ENCODE measurements around the gene FOSL1.

DNA sequence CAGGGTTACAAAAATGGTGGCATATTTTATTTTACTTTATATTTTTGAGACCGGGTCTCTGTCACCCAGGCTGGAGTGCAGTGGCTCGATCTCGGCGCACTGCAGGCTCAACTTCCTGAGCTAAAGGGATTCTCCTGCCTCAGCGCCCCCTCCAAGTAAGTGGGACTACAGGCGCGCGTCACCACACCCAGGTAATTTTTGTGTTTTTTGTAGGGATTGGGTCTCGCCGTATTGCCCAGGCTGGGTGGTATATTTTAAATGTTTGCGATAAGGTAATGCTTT, 652 bp upstream of the FOSL1 start:
- TF ChIP-seq, protein P1, sequence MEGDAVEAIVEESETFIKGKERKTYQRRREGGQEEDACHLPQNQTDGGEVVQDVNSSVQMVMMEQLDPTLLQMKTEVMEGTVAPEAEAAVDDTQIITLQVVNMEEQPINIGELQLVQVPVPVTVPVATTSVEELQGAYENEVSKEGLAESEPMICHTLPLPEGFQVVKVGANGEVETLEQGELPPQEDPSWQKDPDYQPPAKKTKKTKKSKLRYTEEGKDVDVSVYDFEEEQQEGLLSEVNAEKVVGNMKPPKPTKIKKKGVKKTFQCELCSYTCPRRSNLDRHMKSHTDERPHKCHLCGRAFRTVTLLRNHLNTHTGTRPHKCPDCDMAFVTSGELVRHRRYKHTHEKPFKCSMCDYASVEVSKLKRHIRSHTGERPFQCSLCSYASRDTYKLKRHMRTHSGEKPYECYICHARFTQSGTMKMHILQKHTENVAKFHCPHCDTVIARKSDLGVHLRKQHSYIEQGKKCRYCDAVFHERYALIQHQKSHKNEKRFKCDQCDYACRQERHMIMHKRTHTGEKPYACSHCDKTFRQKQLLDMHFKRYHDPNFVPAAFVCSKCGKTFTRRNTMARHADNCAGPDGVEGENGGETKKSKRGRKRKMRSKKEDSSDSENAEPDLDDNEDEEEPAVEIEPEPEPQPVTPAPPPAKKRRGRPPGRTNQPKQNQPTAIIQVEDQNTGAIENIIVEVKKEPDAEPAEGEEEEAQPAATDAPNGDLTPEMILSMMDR (conservative IDR thresholded peaks at IDR 0.05; ENCODE audit: low read depth in 2 of 2) = no peak
- TF ChIP-seq POLR2AphosphoS5 (IDR thresholded peaks at IDR 0.05; ENCODE audit: low read depth) (no peak), STAT1 (IDR thresholded peaks at IDR 0.05; ENCODE audit: unreplicated experiment) (no peak), EZH2phosphoT487 (IDR thresholded peaks at IDR 0.05; ENCODE audit: unreplicated experiment) (no peak), EZH2 (IDR thresholded peaks at IDR 0.05; ENCODE audit: low read depth, unreplicated experiment) (no peak)
- TF ChIP-seq, protein P2, sequence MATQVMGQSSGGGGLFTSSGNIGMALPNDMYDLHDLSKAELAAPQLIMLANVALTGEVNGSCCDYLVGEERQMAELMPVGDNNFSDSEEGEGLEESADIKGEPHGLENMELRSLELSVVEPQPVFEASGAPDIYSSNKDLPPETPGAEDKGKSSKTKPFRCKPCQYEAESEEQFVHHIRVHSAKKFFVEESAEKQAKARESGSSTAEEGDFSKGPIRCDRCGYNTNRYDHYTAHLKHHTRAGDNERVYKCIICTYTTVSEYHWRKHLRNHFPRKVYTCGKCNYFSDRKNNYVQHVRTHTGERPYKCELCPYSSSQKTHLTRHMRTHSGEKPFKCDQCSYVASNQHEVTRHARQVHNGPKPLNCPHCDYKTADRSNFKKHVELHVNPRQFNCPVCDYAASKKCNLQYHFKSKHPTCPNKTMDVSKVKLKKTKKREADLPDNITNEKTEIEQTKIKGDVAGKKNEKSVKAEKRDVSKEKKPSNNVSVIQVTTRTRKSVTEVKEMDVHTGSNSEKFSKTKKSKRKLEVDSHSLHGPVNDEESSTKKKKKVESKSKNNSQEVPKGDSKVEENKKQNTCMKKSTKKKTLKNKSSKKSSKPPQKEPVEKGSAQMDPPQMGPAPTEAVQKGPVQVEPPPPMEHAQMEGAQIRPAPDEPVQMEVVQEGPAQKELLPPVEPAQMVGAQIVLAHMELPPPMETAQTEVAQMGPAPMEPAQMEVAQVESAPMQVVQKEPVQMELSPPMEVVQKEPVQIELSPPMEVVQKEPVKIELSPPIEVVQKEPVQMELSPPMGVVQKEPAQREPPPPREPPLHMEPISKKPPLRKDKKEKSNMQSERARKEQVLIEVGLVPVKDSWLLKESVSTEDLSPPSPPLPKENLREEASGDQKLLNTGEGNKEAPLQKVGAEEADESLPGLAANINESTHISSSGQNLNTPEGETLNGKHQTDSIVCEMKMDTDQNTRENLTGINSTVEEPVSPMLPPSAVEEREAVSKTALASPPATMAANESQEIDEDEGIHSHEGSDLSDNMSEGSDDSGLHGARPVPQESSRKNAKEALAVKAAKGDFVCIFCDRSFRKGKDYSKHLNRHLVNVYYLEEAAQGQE (IDR thresholded peaks at IDR 0.05; ENCODE audit: unreplicated experiment) = no peak

Data from GM23338 (cell line).